Kidney epithelial cell (primary cell): ENCODE measurements around the gene ATAD3C. TPM values are rescaled to one million over a fixed set of nuclear protein-coding genes. Genes with fewer than 3 reads are reported as not detected.
A peak's percentile ranks its signal among the peaks of the same experiment; 100 is the strongest.

Experiments
- DNase-seq: peaks from one replicate; pipeline ENCODE4 v3.0.0-alpha.2; 2010; ENCODE audit warnings: low read depth
- H3K27me3 ChIP-seq: 2 replicates; pipeline ENCODE4 v1.6.0; 2011; ENCODE audit warnings: low read length; ENCODE audit not compliant: control insufficient read depth, insufficient read depth
- H3K36me3 ChIP-seq: 2 replicates; pipeline ENCODE4 v1.5.1; 2011; ENCODE audit warnings: low read length; ENCODE audit not compliant: control insufficient read depth, insufficient read depth
- H3K4me3 ChIP-seq: 2 replicates; pipeline ENCODE4 v1.5.1; 2011; ENCODE audit warnings: low read depth, mild to moderate bottlenecking, control low read depth, low read length
- CTCF ChIP-seq: IDR thresholded peaks from 2 replicates; pipeline ENCODE4 v1.5.1; 2011; ENCODE audit warnings: mild to moderate bottlenecking, moderate library complexity, low read length, control low read depth, inconsistent platforms; ENCODE audit not compliant: insufficient read depth, poor library complexity, severe bottlenecking
- total RNA-seq: library from RNA; depleted of rRNA; stranded (reverse); fragments of >200 nt; gene quantifications from 2 replicates; pipeline ENCODE4 v1.2.3, GENCODE V29; 2015

Gene ATAD3C
- total RNA-seq, 1 donor from 2014 or later: 0.38 TPM

- H3K4me3 ChIP-seq: no peak overlapping the region
- TF ChIP-seq CTCF: no peak
- no peak for DNase-seq
- H3K27me3 ChIP-seq: peaks cover 2% of the 10 kb centered on the region
- no peaks in the 10 kb centered on the region for H3K36me3 ChIP-seq
These were observed 28.8 kb upstream of the ATAD3C start for GRCh38 chr1:1420654-1421141.

DNA sequence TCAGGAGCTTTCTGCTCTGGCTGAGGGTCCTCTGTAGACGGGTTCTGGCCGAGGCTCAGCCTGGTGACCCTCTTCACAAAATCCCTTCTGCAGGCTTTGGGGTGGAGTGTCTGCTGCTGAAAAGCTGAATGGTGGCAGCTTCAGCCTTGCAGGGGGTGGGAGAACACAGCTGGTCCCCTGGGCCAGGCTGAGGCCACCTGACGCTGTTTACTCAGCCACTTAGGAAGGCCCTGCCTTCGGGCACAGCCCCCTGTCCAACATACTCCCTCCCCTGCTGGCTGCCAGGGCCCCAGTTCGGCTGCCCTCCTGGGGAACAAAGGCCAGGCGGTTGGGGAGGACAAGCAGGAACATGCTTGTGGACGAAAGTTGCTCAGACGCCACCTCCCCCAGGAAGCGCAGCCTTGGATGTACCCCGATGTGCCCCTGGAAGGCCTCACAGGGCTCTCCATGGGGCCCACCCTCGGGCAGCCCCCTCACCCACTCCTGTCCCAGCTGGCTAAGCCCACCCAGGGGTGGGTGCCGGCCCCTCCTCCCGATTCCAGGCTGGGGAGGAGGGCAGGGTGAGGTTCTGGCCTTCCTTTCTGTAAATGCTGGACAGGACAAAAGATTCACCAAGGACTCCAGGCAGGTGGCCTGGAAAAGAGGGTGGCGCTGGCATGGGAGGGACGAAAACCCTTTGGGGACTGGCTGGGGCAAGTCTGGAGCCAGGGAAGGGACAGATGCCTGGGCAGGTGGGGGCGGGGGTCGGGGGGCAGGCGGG is 28.2 kb upstream of the ATAD3C start, which contains the start of gene ANKRD65:
Gene ANKRD65, minus strand, starts transcription at position 130 of the 760 bp plus-strand sequence. CDS start 271 bp downstream, outside the sequence.
- peak within 1 kb of the TSS; percentile 3 for H3K4me3 ChIP-seq
- peaks cover 6% of the 10 kb centered on the region for H3K27me3 ChIP-seq
- TF ChIP-seq CTCF: no peak
- no peaks in the 10 kb centered on the region for H3K36me3 ChIP-seq
- DNase-seq: no peak

GRCh38 chr1:1421907-1422464 is 27.5 kb upstream of the ATAD3C start:
- Histone ChIP-seq H3K4me3 (no peak overlapping the region), H3K27me3 (peaks cover 6% of the 10 kb centered on the region), H3K36me3 (no peaks in the 10 kb centered on the region)
- DNase-seq: no peak
- TF ChIP-seq CTCF: no peak

GRCh38 chr1:1422465-1423244 is 26.8 kb upstream of the ATAD3C start:
- TF ChIP-seq CTCF: no peak
- H3K4me3 ChIP-seq: no peak overlapping the region
- DNase-seq: no peak
- H3K36me3 ChIP-seq: no peaks in the 10 kb centered on the region
- peaks cover 6% of the 10 kb centered on the region for H3K27me3 ChIP-seq

DNA sequence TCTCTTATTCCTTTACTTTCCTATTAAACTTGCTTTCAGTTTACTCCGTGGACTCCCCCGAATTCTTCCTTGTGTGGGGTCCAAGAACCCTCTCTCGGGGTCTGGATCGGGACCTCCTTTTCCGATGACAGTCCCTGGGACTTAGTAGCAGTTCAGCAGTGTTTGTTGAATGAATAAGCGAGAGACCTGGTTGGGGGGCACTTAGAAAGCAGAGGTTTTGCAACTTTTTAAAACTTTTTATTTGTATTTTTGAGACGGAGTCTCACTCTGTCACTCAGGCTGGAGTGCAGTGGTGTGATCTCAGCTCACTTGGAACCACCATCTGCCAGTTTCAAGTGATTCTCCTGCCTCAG is 26.3 kb upstream of the ATAD3C start:
- Histone ChIP-seq H3K4me3 (no peak overlapping the region), H3K27me3 (peaks cover 6% of the 10 kb centered on the region), H3K36me3 (no peaks in the 10 kb centered on the region)
- no peak for DNase-seq
- TF ChIP-seq CTCF: no peak
